K562 (cell line): ENCODE data around the gene WRAP53. TPM values are rescaled to one million over a fixed set of nuclear protein-coding genes. Genes with fewer than 3 reads are reported as not detected.
A peak's percentile ranks its signal among the peaks of the same experiment; 100 is the strongest.

Experiments used
- ATAC-seq: fragments of 200-7000 bp; cut with Tn5 transposase; 3 replicates; pipeline ENCODE4 v1.9.1; 2020; ENCODE audit warnings: moderate library complexity
- BruUV-seq: library from RNA; stranded (reverse); fragments of 400-500 nt; replicated peaks from 2 replicates; lab custom pipeline; 2021; lab: Mats Ljungman, UMichigan
- CTCF ChIA-PET: fragments of 300-600 bp; formaldehyde crosslinking; extraction: SDS; loops from one replicate; lab custom pipeline; 2021; ENCODE audit warnings: low intra/inter-chr PET ratio; lab: Yijun Ruan, JAX
- POLR2A ChIA-PET: fragments of 300-600, 350-650 bp; sonication (Branson Sonifier 250); formaldehyde crosslinking; extraction: SDS; loops from one replicate; lab custom pipeline; 2021; ENCODE audit warnings: antibody characterized with exemption, inconsistent platforms; lab: Yijun Ruan, JAX
- DNase-seq, 4 experiments: peaks; one replicate each; pipeline versions ENCODE4 v3.0.0 to v3.0.0-alpha.2; 2011 to 2018; ENCODE audit warnings: low spot score in 3 of 4, mixed read lengths in 3 of 4; ENCODE audit errors: extremely low read depth in 1 of 4
- FAIRE-seq: peaks from 2 replicates; lab custom pipeline; 2011; peaks lifted over from hg19 to GRCh38; lab: Jason Lieb, UNC
- H2AFZ ChIP-seq: 2 replicates; pipeline ENCODE4 v1.6.0; 2011; ENCODE audit warnings: low read depth, low read length, control low read depth, inconsistent platforms
- H3K27ac ChIP-seq: fragments of 200-600 bp; 3 replicates; pipeline ENCODE4 v1.8.0; 2011; ENCODE audit warnings: low read depth, mild to moderate bottlenecking, control low read depth, inconsistent platforms, low read length, moderate library complexity, mixed read lengths; ENCODE audit errors: extremely low read depth
- H3K27me3 ChIP-seq, 2 experiments: fragments of 300-600 bp in 1 of 2; 2 replicates in 1 of 2; 3 replicates in 1 of 2; pipeline versions ENCODE4 v1.6.0 to v1.8.0; 2011; ENCODE audit warnings: inconsistent platforms in 2 of 2, low read length in 2 of 2, mild to moderate bottlenecking in 1 of 2, mixed read lengths in 1 of 2, moderate library complexity in 1 of 2; ENCODE audit not compliant: control insufficient read depth in 2 of 2, insufficient read depth in 2 of 2
- H3K36me3 ChIP-seq: fragments of 300-600 bp; 3 replicates; pipeline ENCODE4 v1.8.0; 2011; ENCODE audit warnings: mild to moderate bottlenecking, low read length, inconsistent platforms; ENCODE audit not compliant: control insufficient read depth, insufficient read depth
- H3K4me1 ChIP-seq, 2 experiments: fragments of 200-600 bp in 1 of 2; replicated peaks in 1 of 2; 2 replicates in 1 of 2; 3 replicates in 1 of 2; pipeline versions ENCODE4 v1.5.1 to v1.8.0; 2011; ENCODE audit warnings: inconsistent platforms in 2 of 2, low read length in 2 of 2, mild to moderate bottlenecking in 1 of 2, mixed read lengths in 1 of 2, moderate library complexity in 1 of 2; ENCODE audit not compliant: control insufficient read depth in 2 of 2, insufficient read depth in 2 of 2
- H3K4me2 ChIP-seq: 2 replicates; pipeline ENCODE4 v1.6.1; 2011; ENCODE audit warnings: low read length, control low read depth, inconsistent platforms, mixed read lengths; ENCODE audit not compliant: insufficient read depth
- H3K4me3 ChIP-seq: fragments of 200-600 bp; sonication (generic), shearing (Covaris generic); 2 replicates; pipeline ENCODE4 v1.5.1; 2016; ENCODE audit warnings: control low read depth, inconsistent platforms
- H3K79me2 ChIP-seq: fragments of 200-600 bp; 3 replicates; pipeline ENCODE4 v1.8.0; 2011; ENCODE audit warnings: low read length, inconsistent platforms; ENCODE audit not compliant: control insufficient read depth, insufficient read depth
- H3K9ac ChIP-seq, 2 experiments: 2 replicates each; pipeline versions ENCODE4 v1.6.0 to v1.6.1; 2011; ENCODE audit warnings: low read depth in 2 of 2, low read length in 2 of 2, control low read depth in 1 of 2, inconsistent platforms in 1 of 2, mild to moderate bottlenecking in 1 of 2, mixed read lengths in 1 of 2; ENCODE audit not compliant: insufficient read depth in 1 of 2
- H3K9me1 ChIP-seq: one replicate; pipeline ENCODE4 v1.6.0; 2011; ENCODE audit warnings: inconsistent platforms, mild to moderate bottlenecking, low read length, moderate library complexity; ENCODE audit not compliant: control insufficient read depth, insufficient read depth
- H3K9me3 ChIP-seq: replicated peaks from 2 replicates; pipeline ENCODE4 v1.5.1; 2011; ENCODE audit warnings: low read depth, low read length, inconsistent platforms; ENCODE audit not compliant: control insufficient read depth, insufficient read depth
- H4K20me1 ChIP-seq: replicated peaks from 2 replicates; pipeline ENCODE4 v1.6.1; 2011; ENCODE audit warnings: low read length, inconsistent platforms, mixed read lengths; ENCODE audit not compliant: control insufficient read depth, insufficient read depth
- ATF1 ChIP-seq, 2 experiments: fragments of 450-650 bp in 1 of 2; IDR thresholded peaks; 2 replicates each; pipeline ENCODE4 v1.6.1; 2016; ENCODE audit warnings: missing compliant biosample characterization in 1 of 2, missing genetic modification characterization in 1 of 2
- CTBP1 ChIP-seq: fragments of 450-650 bp; IDR thresholded peaks from 2 replicates; pipeline ENCODE4 v1.6.1; 2016; ENCODE audit warnings: borderline replicate concordance
- NBN ChIP-seq: fragments of 450-650 bp; IDR thresholded peaks from 2 replicates; pipeline ENCODE4 v1.6.1; 2016; ENCODE audit warnings: low read depth, mild to moderate bottlenecking
- WGBS: fragments of 100-300 bp; shearing (Covaris generic); methylation state at CpG from one replicate; pipeline ENCODE4 v1.1.6; 2016; ENCODE audit warnings: low coverage, mixed read lengths; ENCODE audit not compliant: insufficient coverage; ENCODE audit errors: missing lambda C conversion rate; 5-methylcytosine and 5-hydroxymethylcytosine counted together
- in situ Hi-C: fragments of 300-500 bp; cut with MboI; formaldehyde crosslinking; loops from 4 replicates; pipeline ENCODE4 v1.15.0; 2018; ENCODE audit warnings: inconsistent platforms, mixed read lengths
- intact Hi-C: fragments of 100-400 bp; cut with micrococcal nuclease; formaldehyde crosslinking; loops from 2 replicates; pipeline ENCODE4 v1.14.2; 2022
- polyA plus RNA-seq, 8 experiments: library from polyadenylated mRNA; depleted of rRNA in 4 of 8; stranded (reverse) in 5 of 8; unstranded in 3 of 8; fragments of >200 nt; fragmentation: Nextera tagmentation in 2 of 8; fragmentation: Illumina TruSeq in 1 of 8; extraction: Ambion mirVana in 2 of 8; extraction: Trizol in 1 of 8; gene quantifications; 2 replicates each; pipeline versions ENCODE4 v1.2.1 to v1.2.3, GENCODE V29; 2011 to 2014; ENCODE audit warnings: inconsistent platforms in 1 of 8, missing spikeins in 1 of 8
- total RNA-seq, 7 experiments: library from RNA; depleted of rRNA in 6 of 7; stranded (reverse); fragments of >200 nt in 6 of 7; fragmentation: Illumina TruSeq in 2 of 7; extraction: Trizol in 2 of 7; gene quantifications; 2 replicates each; pipeline versions ENCODE4 v1.2.1 to v1.2.3, GENCODE V29; 2011 to 2021; ENCODE audit warnings: low replicate concordance in 1 of 7
- TF ChIP-seq, protein P1 (sequence below), 2 experiments: fragments of 450-650 bp; formaldehyde crosslinking in 1 of 2; IDR thresholded peaks; 2 replicates each; pipeline versions ENCODE4 v1.4.0 to v1.6.1; 2014 to 2020; ENCODE audit warnings: mild to moderate bottlenecking in 2 of 2, borderline replicate concordance in 1 of 2, low read depth in 1 of 2
- TF ChIP-seq, protein P2 (sequence below): fragments of 150-350 bp; conservative IDR thresholded peaks from 2 replicates; pipeline ENCODE4 v1.6.1; 2014; ENCODE audit warnings: low read length
- TF ChIP-seq, protein P3 (sequence below), 2 experiments: IDR thresholded peaks; 2 replicates each; pipeline ENCODE4 v1.6.1; 2011; ENCODE audit warnings: borderline replicate concordance in 1 of 2, control low read depth in 1 of 2, low read depth in 1 of 2, low read length in 1 of 2, mild to moderate bottlenecking in 1 of 2, mixed read lengths in 1 of 2, moderate library complexity in 1 of 2; ENCODE audit not compliant: insufficient read depth in 1 of 2, insufficient read length in 1 of 2, poor library complexity in 1 of 2, severe bottlenecking in 1 of 2; ENCODE audit errors: extremely low read depth in 1 of 2

WRAP53 gene
- total and polyA plus RNA-seq, 9 of the 15 experiments (the other 6 are each of a cell fraction or from before 2014, with no cell fraction given) = 0.72 to 18.2 (median 13.4) TPM

DNA sequence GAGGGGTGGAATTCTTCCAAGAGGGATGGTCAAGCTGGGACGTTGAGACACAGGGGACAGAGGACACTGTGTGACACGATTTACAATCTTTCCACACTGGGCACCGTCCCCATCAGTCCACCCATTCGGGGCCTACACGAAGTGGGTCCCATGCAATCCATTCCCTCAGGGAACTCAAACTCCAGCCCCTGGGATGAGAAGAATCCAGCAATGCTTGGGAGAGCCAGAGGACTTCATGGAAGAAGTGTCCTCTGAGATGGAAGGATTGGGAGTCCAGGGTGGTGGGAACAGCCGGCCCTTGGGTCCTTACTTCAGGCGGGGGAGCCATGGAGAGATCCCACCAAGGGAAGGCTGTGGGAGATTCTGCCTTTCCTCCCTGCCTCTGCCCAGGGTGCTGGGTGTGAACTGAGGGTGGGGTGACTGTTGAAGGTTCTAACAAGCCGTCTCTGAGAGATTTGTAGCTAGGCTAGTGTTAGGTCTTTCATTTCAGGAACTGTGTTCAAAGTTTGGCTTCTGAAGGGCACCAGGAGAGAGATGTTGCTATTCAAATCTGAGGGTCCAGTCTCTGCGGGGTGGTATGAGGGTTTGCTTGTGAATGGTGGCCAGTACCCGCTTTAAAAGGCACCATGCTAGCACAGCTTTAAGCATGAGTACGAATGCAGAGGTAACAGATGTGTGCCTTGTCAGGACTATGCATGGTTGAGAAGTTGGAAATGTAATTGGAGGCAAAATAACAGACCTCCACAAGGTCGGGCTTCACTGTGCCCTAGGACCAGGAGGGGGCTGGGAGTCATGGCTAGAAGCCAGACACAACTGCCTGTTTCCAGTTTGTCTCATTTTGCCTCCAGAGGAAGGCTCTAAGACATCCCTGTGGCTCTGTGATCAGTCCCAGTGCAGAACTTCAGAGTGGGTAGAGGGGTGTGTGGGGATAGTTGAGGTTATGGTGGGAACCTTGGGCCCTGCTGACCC lies 35.6 kb upstream of the WRAP53 start:
- intact Hi-C loops = no loop called here
- CTCF ChIA-PET = no interaction called here

More for the DNA sequence above, 35.6 kb upstream of the WRAP53 start:
- 58% methylated on average over 12 of the region's 12 CpGs for WGBS
- POLR2A ChIA-PET = interaction anchor here (0.6 to 2.9 kb wide), 3 partner anchors 34 to 445 kb away, joined by 3 to 41 read pairs (median 3); partner anchors contain the start of genes TP53 and WRAP53
- Histone ChIP-seq H3K79me2 (no peaks in the 10 kb centered on the region), H3K9ac (0 out of 4 replicates have a peak overlapping the region, but pooled peaks of 1 of the 2 experiments have one; percentile 2), H3K36me3 (no peaks in the 10 kb centered on the region), H3K9me1 (no peaks in the 10 kb centered on the region), H3K4me1 (peaks cover 6 to 42% of the 10 kb centered on the region in 2 experiments; a peak in 4 of 5 replicates), H3K27ac (no peak overlapping the region), H2AFZ (no peak overlapping the region), H3K27me3 (no peaks in the 10 kb centered on the region), H3K4me2 (no peak overlapping the region), H3K4me3 (no peak overlapping the region), H4K20me1 (no peaks in the 10 kb centered on the region; the same call in 1 of the 2 replicates), H3K9me3 (no peaks in the 10 kb centered on the region)
- no TSS peak for BruUV-seq
- ATAC-seq = no peak
- in situ Hi-C loops = no loop called here
- FAIRE-seq = no peak
- TF ChIP-seq NBN = no peak
- TF ChIP-seq, protein P1, sequence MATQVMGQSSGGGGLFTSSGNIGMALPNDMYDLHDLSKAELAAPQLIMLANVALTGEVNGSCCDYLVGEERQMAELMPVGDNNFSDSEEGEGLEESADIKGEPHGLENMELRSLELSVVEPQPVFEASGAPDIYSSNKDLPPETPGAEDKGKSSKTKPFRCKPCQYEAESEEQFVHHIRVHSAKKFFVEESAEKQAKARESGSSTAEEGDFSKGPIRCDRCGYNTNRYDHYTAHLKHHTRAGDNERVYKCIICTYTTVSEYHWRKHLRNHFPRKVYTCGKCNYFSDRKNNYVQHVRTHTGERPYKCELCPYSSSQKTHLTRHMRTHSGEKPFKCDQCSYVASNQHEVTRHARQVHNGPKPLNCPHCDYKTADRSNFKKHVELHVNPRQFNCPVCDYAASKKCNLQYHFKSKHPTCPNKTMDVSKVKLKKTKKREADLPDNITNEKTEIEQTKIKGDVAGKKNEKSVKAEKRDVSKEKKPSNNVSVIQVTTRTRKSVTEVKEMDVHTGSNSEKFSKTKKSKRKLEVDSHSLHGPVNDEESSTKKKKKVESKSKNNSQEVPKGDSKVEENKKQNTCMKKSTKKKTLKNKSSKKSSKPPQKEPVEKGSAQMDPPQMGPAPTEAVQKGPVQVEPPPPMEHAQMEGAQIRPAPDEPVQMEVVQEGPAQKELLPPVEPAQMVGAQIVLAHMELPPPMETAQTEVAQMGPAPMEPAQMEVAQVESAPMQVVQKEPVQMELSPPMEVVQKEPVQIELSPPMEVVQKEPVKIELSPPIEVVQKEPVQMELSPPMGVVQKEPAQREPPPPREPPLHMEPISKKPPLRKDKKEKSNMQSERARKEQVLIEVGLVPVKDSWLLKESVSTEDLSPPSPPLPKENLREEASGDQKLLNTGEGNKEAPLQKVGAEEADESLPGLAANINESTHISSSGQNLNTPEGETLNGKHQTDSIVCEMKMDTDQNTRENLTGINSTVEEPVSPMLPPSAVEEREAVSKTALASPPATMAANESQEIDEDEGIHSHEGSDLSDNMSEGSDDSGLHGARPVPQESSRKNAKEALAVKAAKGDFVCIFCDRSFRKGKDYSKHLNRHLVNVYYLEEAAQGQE (IDR thresholded peaks at IDR 0.05; ENCODE audit: borderline replicate concordance) = peak; percentile 53
- TF ChIP-seq, protein P1 (CRISPR knock-in tag; IDR thresholded peaks at IDR 0.05; ENCODE audit: low read depth) = no peak
- TF ChIP-seq CTBP1 = no peak
- TF ChIP-seq ATF1 (CRISPR knock-in tag; IDR thresholded peaks at IDR 0.05) = no peak
- TF ChIP-seq ATF1 (tag; IDR thresholded peaks at IDR 0.05) = no peak
- TF ChIP-seq, protein P2, sequence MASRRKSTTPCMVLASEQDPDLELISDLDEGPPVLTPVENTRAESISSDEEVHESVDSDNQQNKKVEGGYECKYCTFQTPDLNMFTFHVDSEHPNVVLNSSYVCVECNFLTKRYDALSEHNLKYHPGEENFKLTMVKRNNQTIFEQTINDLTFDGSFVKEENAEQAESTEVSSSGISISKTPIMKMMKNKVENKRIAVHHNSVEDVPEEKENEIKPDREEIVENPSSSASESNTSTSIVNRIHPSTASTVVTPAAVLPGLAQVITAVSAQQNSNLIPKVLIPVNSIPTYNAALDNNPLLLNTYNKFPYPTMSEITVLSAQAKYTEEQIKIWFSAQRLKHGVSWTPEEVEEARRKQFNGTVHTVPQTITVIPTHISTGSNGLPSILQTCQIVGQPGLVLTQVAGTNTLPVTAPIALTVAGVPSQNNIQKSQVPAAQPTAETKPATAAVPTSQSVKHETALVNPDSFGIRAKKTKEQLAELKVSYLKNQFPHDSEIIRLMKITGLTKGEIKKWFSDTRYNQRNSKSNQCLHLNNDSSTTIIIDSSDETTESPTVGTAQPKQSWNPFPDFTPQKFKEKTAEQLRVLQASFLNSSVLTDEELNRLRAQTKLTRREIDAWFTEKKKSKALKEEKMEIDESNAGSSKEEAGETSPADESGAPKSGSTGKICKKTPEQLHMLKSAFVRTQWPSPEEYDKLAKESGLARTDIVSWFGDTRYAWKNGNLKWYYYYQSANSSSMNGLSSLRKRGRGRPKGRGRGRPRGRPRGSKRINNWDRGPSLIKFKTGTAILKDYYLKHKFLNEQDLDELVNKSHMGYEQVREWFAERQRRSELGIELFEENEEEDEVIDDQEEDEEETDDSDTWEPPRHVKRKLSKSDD = no peak
- TF ChIP-seq, protein P3, sequence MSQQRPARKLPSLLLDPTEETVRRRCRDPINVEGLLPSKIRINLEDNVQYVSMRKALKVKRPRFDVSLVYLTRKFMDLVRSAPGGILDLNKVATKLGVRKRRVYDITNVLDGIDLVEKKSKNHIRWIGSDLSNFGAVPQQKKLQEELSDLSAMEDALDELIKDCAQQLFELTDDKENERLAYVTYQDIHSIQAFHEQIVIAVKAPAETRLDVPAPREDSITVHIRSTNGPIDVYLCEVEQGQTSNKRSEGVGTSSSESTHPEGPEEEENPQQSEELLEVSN (IDR thresholded peaks at IDR 0.05; ENCODE audit: borderline replicate concordance in 1 of 2, extremely low read depth in 1 of 2, insufficient read depth in 1 of 2, insufficient read length in 1 of 2, low read depth in 1 of 2, low read length in 1 of 2, poor library complexity in 1 of 2, severe bottlenecking in 1 of 2) = peak in 1 of 2 experiments; percentile 32
- DNase-seq = no peak
